Activated naive CD4-positive, alpha-beta T cell treated with Interleukin-2 at 50 U/mL for 16 hours (primary cell): ENCODE measurements around the gene ALMS1.
"Not testable (repeated sequence)": the region's sequence is repeated elsewhere in the genome, so short reads cannot be mapped to it uniquely, and the experiment has no call there.

ENCODE experiments used
- DNase-seq: peaks from one replicate; pipeline ENCODE4 v3.0.0-alpha.2; 2020

ALMS1 gene, protein sequence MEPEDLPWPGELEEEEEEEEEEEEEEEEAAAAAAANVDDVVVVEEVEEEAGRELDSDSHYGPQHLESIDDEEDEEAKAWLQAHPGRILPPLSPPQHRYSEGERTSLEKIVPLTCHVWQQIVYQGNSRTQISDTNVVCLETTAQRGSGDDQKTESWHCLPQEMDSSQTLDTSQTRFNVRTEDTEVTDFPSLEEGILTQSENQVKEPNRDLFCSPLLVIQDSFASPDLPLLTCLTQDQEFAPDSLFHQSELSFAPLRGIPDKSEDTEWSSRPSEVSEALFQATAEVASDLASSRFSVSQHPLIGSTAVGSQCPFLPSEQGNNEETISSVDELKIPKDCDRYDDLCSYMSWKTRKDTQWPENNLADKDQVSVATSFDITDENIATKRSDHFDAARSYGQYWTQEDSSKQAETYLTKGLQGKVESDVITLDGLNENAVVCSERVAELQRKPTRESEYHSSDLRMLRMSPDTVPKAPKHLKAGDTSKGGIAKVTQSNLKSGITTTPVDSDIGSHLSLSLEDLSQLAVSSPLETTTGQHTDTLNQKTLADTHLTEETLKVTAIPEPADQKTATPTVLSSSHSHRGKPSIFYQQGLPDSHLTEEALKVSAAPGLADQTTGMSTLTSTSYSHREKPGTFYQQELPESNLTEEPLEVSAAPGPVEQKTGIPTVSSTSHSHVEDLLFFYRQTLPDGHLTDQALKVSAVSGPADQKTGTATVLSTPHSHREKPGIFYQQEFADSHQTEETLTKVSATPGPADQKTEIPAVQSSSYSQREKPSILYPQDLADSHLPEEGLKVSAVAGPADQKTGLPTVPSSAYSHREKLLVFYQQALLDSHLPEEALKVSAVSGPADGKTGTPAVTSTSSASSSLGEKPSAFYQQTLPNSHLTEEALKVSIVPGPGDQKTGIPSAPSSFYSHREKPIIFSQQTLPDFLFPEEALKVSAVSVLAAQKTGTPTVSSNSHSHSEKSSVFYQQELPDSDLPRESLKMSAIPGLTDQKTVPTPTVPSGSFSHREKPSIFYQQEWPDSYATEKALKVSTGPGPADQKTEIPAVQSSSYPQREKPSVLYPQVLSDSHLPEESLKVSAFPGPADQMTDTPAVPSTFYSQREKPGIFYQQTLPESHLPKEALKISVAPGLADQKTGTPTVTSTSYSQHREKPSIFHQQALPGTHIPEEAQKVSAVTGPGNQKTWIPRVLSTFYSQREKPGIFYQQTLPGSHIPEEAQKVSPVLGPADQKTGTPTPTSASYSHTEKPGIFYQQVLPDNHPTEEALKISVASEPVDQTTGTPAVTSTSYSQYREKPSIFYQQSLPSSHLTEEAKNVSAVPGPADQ (N-terminal part only)

DNA sequence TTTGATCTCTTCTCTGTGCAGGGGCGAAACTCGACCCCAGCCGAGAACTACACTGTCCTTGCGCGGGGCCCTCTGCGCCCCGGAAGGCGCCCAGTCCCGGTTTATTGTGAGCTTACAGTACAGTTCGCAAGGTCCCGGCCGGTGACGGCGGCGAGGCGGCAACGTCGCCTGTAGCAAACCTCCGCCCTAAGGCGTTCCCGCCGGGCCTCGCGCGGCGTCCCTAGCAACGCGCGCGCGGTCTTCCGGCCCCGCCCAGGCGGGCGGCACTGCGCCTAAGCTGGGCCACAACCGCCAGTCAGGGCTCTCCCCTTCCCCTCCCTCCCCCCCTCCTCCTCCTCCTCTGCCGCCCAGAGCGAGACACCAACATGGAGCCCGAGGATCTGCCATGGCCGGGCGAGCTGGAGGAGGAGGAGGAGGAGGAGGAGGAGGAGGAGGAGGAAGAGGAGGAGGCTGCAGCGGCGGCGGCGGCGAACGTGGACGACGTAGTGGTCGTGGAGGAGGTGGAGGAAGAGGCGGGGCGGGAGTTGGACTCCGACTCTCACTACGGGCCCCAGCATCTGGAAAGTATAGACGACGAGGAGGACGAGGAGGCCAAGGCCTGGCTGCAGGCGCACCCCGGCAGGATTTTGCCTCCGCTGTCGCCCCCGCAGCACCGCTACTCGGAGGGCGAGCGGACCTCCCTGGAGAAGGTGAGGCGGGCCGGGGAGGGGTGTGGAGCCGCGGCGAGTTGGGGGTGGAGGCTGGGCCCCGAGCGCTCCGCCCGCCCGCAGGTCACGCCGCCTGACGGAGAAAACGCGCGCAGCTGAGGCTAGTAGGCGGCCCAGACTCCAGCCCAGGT is at the start of gene ALMS1:
ALMS1 (plus strand) TSS at position 333 of the 838 bp plus-strand sequence; CDS start at position 366, 33 bp downstream.
- DNase-seq: peak; percentile 90

DNA sequence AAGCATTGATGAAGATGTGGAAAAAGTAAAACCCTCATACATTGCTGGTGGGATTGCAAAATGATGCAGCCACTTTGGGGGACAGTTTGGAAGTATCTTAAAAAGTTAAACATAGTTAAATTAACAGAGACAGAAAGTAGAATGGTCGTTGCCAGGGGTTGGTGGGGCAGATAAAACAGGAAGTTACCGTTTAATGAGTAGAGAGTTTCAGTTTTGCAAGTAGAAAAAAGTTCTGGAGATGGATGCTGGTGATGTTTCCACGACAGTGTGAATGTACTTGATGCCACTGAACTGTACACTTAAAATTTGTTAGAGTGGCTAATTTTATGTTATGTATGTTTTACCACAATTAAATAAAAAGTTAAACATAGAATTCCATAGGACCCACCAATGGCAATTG is 47.8 kb upstream of the ALMS1 start:
- no peak for DNase-seq

DNA sequence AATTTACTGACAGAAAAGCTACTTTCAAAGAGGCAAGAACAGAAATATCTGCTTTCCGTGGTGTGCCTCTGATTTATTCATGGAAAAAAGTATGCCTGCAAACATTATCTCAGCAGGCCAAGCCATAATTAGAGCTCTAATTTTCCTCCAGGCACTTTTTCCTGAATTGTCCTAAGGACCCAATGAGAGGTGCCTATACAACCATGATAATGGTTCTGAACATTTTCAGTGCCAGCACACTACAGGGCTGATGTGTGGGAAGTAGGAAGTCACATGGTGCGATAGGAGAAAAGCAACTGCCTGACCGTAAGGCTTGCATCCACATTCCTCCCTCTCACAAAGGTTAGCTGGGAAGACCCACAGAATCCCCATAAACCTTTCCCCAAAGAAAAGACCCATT is 46.4 kb upstream of the ALMS1 start:
- no peak for DNase-seq

DNA sequence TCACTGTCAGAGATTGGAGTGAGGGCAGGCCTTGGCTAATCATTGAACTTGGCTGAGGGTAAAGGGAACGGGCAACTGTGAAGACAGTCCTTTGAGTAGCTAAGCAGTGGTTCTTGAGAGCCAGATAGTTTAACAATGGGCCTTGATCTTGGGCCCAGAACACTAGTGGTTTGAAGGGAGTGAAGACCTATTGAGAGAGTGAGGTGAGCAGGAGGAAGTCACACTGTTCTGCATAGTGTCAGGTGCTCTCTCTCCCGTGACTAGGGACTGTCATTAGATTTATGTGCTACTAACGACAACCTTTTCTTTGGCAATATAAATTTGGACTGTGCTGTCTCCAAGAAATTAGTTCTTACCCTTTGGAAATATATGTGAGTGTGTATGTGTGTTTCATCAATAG is 44.6 kb upstream of the ALMS1 start:
- DNase-seq: no peak

DNA sequence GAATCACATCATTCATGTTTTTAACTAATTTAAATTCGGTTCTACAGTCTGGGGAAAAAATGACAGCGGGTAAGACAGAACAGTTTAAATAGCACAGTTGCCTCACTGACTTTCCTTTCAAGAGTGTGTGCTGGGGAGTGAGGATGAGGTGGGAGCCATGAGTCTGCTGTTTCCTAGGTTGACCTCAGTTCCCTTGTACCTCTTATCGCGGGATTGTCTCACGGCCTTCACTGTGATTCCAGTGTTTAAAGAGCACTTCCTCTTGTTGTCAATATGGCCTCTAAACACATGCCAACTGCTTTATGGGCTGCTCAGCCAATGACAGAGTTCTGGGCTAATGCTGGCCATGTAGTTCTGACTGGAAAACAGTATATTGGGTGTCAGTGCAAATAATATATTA is 41.6 kb upstream of the ALMS1 start:
- DNase-seq: no peak

DNA sequence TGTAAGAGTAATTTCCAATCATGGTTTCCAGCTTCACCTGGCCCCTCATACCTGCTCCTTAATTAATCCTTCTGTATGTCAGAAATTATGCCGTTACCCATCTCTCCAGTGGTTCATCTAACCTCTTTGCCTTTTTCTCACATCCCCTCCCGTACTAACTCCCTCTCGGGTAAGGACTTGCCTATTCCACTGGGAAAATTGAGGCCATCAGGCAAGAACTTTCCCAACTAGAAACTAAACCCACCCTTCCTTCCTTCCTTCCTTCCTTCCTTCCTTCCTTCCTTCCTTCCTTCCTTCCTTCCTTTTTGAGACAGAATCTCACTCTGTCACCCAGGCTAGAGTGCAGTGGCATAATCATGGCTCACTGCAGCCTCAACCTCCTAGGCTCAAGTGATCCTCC is 40.9 kb upstream of the ALMS1 start:
- DNase-seq: not testable (repeated sequence)

DNA sequence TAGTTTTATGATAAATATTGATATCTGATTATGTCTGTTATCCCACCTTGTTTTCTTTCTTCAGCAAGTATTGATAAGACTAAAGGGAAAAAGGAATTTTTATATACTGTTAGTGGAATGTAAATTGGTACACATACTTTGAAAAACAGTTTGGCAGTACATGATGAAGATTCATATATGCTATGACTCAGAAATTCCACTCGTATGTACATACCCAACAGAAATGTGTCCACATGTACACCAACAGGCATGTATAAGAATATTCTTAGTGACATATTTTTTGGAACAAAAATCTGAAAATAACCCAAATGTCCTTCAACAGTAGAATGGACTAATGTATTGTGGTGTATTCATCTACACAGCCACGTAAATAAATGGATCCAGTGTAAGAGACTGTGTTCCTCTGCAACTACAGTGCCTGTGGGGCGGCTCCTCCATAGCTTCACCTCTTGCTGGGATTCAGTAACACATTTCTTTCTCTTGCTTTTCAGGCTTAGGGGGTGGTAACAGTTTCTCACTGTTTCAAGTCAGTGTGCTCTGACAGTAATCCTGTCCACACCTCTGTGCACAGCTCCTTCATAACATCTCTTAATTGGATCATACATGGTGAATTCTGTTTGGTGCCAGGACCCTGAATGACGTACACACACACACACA is 35.5 kb upstream of the ALMS1 start:
- DNase-seq: no peak

DNA sequence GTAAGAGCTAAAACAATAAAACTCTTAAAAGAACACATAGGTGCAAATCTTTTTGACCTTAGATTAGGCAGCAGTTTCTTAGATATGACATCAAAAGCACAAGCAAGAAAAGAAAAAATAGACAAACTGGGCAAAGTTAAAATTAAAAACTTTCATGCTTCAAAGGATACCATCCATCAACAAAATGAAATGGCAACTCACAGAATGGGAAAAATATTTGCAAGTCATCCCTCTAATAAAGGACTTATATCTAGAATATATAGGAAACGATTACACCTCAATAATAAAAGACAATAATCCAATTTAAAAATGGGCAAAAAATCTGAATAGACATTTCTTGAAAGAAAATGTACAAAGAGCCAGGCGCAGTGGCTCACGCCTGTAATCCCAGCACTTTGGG is 29.5 kb upstream of the ALMS1 start:
- DNase-seq: no peak

DNA sequence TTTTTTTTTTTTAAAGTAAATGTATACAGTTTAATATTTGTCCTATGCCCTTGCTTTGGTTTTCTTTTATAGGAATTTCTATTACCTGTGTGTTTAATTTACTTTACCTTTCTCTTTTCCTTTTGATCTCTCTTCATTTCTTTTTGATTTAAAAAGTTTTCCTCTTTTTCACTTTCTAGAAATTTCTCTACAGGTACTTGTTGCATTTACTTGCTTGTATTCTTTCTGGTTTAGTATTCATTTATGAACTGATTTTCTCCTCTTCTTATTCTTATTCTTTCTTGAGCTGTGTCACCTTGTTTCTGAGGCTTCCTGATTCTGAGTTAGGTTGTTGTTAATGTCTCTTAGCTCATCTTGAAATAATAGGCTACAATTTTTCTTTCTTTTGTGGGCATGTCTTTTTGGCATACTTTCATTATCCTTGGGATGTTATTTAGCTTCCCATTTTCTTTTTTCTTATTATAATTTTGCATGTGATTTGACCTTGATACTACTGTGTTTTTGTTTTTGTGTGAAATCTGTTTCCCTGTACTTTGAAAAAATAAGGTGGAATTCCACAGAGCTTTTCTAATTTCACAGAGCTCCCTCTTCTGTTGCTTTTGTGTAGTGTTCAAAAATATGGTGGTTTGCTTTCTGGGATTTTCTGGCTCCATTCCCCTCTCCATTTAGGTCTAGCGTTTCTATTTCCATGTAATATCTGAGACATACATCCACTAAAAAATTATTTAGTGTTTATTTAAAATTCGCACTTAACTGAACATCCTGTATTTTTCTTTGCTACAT is 25.5 kb upstream of the ALMS1 start:
- no peak for DNase-seq

DNA sequence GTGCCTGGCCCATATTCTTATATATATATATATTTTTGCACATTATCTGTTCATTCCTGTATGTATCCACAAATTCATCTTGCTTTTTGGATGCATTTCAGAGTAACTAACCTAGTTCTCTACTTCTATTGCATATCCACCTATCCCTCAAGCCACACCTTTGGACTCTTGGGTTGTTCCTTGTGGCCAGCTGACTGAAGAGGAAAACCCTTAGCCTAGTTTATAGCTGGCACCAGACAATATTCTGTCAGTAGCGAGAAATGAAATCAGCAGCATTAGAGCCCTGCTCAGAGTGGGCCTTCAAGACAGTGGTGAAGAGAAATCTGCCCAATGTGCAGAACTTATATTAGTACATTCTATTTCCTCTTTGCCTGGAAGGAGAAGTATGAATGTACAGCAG is 19.6 kb upstream of the ALMS1 start:
- DNase-seq: no peak

DNA sequence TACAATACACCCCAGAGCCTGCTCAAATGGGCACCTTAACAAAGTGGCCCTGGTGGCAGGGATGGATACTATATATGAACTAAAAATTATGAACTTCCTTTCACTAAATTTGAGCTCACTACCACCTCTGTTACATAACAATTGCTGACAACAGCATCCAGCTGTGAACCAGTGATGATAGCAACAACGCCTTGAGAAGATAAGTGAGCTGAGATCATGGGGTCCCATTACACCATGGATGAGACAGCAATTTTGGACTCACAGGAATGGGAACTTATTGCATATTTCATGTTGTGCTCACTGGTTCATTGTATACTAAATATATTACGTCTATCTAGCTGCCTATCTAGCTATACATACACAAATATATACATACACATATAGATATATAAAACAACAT is 16.9 kb upstream of the ALMS1 start:
- DNase-seq: no peak

DNA sequence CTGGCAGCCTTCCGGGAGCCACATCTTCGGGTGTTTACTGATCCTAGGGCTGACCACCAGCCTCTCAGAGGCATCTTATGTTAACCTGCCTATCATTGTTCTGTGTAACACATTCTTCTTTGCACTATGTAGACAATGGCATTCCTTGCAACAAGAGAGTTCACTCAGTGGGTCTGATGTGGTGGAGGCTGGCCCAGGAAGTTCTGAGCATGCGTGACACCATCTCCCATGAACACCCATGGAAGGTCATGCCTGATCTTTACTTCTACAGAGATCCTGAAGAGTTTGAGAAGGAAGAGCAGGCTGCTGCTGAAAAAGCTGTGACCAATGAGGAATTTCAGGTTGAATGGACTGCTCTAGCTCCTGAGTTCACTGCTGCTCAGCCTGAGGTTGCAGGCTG is 15.3 kb upstream of the ALMS1 start:
- no peak for DNase-seq

DNA sequence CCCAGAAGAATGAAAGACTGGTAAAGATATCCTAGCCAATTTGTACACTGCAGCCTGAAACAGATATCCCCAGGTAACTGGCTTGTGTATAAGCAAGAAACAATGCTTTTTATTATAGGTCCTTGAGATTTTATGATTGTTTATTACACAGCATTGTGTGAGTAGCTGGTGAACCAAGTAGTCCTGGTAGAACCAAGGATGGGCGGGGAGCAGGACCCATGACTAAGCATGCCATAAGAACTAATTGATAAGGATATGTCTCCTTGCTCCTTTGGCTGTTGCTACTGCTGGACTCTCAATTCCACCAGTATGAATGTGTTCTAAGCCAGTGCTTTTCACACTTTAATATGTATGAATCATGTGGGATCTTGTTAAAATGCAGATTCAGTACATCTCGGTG is 12.3 kb upstream of the ALMS1 start:
- DNase-seq: no peak

DNA sequence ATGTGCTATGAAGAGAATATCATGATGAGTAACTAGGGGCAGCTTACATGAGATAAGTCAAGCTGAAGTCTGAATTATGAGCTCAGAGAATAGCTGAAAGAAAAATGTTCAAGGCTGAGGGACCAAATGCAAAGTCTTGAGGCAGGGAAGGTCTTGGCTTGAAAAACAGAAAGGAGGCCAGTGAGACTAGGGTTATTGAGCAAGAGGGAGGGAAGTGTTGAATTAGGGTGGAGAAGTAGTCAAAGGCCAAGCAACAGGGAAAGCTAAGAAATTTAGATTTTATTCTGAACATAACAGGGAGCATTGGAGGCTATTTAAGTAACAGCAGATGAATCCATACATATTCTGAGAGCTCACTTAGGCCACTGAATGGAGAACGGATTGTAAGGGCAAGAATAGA is 11.4 kb upstream of the ALMS1 start:
- DNase-seq: no peak

DNA sequence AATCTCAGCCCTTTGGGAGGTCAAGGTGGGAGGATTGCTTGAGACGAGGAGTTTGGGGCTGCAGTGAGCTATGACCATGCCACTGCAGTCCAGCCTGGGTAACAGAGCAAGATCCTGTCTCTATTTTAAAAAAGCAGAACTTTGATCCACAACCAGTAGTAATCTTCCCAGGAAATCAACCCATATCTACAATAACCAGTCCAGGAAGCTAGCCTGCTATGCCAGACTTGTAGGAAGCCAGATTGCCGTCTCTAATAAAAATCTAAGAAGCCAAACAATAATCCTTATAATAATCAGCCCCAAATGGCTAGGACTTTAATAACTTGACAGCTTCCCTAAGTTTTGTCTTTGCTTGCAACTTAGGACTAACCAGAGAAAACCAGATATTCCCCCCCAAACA is 9.0 kb upstream of the ALMS1 start:
- DNase-seq: no peak

DNA sequence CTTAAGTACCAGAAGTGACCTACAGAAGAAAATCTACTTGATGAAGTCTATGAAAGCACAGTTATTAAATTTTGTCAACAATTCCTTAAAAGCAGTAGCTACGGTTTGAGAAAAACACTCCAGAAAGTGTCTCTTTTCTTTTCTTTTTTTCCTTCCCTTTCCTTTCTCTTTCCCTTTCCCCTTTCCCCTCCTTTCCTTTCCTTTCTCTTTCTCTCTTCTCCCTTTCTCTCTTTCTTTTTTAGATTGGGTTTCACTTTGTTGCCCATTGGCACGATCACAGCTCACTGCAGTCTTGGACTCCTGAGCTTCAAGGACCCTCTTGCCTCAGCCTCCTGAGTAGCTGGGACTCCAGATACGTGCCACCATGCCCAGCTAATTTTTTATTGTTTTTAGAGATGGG is 2.6 kb upstream of the ALMS1 start:
- no peak for DNase-seq

DNA sequence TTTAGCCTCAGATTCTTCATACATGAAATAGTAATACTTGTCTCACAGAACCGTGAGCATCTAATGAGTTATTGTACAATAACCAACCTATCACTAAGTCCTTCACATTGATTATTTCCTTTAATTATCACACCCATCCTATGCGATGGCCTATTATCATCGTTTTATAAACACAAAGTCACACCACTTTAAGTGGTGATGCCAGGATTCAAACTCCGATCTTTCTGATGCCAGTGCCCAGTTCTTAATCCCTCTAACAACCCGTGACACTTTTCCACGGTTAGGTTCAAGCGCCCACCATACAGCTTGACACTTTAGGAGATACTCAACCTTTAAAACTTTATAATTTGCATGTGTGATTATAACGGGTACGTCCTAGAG is 523 bp upstream of the ALMS1 start:
- no peak for DNase-seq

DNA sequence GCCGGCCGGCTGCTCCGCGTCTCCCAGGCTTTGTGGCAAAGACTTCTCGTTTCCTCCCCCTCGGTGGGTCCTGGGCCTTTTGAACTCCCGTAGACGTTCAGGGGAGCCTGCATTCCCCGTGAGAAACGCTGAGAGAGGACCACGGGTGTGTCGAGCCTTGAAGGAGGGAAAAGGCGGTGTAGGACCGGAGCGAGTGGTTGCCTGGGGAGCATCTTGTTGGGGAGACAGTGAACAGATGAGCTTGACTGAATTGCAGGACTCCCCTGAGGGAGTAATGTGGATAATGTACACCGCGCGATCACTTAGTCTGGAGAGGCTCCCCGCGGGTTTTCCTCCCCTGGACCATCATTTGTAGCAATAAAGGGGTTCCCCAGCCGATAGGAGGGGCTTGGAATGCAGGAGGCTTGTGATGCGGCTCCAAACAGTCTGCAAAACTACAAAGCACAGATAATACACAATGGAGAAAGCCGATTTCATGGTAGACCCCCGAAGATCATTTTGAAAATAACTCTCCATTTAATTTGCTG is 769 bp downstream of the ALMS1 start:
- DNase-seq: no peak

DNA sequence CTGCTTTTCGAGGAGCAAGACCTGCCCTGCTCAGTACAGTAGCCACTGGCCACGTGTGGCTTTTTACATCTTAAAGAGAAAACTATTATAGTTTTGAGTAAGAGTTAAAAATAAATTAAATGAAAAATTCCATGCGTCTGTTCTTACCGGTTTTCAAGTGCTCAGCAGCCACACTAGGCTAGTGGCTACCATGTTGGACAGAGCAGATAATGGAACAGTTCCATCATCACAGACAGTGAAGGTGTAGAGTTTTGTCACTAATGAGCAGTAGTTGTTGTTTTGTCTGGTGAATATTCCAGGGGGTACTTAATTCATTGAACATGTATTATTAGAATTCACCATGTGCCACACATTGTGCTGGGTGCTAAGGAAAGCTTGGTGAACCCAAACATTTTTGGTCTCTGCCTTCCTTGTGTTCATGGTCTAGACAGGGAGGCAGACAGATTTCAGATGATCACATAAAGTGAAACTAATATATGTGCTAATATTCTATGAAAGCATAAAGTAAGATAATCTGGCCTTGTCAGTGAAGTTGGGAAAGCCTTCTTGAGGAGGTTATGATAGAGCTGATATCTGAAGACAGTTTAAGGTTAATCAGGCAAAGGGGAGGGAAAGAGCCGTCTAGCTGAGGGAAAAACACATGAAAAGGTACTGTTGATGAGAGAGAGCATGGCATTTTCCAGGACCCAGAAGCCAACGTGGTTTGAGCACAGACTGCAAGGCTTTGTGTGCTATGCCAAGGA is 1.4 kb downstream of the ALMS1 start:
- DNase-seq: no peak
